Suprapubic skin (tissue), 3 donors: ENCODE measurements around the gene SENP6.

Experiments
- POLR2A ChIP-seq, 2 donors: fragments of 450-650 bp; IDR thresholded peaks; one replicate each; pipeline ENCODE4 v1.6.1; 2017; ENCODE audit warnings: antibody characterized with exemption in 2 of 2, mild to moderate bottlenecking in 2 of 2, moderate library complexity in 2 of 2
- TF ChIP-seq, protein P1 (sequence below), 2 donors: fragments of 200-600 bp in 1 of 2; fragments of 450-650 bp in 1 of 2; sonication (generic) in 1 of 2; IDR thresholded peaks; one replicate each; pipeline ENCODE4 v1.5.1; 2016 to 2019; ENCODE audit warnings: antibody characterized with exemption in 2 of 2, mild to moderate bottlenecking in 1 of 2, moderate library complexity in 1 of 2

DNA sequence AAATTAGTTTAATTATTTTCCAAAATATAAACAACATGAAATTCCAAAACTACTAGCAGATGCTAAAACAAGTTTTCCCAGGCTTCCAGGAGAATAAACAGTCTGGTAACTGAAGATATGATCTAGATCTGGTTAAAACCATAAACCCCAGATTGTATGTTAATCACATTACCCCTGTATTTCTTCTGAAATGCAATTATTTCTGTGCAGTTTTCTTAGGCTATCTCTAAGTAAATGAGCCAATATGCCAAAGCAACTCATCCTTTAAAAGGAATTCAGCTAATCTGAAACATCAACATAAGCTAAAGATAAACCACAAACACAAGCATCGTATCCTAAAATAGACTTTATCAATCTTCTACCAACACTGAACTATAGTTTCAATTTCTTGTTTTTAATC lies 44.6 kb upstream of the SENP6 start:
- TF ChIP-seq, protein P1, sequence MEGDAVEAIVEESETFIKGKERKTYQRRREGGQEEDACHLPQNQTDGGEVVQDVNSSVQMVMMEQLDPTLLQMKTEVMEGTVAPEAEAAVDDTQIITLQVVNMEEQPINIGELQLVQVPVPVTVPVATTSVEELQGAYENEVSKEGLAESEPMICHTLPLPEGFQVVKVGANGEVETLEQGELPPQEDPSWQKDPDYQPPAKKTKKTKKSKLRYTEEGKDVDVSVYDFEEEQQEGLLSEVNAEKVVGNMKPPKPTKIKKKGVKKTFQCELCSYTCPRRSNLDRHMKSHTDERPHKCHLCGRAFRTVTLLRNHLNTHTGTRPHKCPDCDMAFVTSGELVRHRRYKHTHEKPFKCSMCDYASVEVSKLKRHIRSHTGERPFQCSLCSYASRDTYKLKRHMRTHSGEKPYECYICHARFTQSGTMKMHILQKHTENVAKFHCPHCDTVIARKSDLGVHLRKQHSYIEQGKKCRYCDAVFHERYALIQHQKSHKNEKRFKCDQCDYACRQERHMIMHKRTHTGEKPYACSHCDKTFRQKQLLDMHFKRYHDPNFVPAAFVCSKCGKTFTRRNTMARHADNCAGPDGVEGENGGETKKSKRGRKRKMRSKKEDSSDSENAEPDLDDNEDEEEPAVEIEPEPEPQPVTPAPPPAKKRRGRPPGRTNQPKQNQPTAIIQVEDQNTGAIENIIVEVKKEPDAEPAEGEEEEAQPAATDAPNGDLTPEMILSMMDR (IDR thresholded peaks at IDR 0.05): no peak
- no peak for TF ChIP-seq POLR2A (IDR thresholded peaks at IDR 0.05)
